Activated CD4-positive, alpha-beta T cell treated with anti-CD3 and anti-CD28 coated beads, Interleukin-2, amount 50 U/mL, for 4 hours (primary cell): ENCODE results near the gene STRIP2.
"Not testable (repeated sequence)": the region's sequence is repeated elsewhere in the genome, so short reads cannot be mapped to it uniquely, and the experiment has no call there.

Experiments
- DNase-seq, 2 experiments: peaks; one replicate each; pipeline ENCODE4 v3.0.0-alpha.2; 2020

The STRIP2 gene

DNA sequence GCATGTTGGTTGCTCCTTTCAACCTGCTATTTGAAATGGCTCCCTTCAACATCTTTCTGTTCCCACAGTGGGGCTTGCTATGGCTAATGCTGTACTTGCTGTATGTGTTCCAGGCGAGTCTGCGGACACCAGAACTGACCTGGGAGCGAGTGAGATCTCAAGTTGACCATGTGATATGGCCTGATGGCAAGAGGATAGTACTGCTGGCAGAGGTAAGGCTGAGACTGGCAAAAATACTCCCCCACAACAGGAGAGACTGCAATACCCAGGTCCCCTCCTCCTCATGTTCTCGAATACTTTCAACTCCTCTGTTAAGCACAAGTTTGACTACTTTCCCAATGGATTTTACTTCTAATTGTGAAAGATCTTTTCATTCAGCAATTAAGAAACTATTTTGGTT lies 11.5 kb upstream of the STRIP2 start:
- no peak for DNase-seq

DNA sequence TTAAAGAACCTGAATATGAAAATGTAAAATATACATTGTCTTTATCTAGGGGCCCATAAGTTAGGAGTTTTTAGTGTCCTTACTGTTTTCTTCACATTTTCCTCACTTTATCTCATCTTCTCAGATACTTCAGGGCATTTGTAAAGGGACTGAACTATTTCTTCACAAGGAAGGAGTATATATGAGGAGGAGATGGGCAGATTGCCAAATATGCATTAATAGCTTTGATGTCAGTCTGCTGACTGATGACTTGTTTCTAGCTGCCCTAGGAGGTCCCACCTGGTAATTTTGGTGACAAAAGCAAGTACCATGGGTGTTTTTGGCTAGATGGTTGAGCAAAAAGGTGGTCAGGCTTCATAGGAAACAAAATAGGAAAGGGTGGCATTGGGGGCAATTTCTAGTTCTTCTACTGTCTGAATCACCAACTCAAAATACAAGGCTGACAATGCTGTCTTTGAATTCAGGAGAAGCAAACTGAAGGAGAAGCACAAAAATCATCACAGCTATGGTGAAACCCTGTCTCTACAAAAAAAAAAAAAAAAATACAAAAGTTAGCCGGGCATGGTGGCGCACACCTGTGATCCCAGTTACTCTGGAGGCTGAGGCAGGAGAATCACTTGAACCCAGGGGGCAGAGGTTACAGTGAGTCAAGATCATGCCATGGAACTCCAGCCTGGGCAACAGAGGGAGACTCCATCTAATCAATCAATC lies 10.4 kb upstream of the STRIP2 start:
- no peak for DNase-seq

DNA sequence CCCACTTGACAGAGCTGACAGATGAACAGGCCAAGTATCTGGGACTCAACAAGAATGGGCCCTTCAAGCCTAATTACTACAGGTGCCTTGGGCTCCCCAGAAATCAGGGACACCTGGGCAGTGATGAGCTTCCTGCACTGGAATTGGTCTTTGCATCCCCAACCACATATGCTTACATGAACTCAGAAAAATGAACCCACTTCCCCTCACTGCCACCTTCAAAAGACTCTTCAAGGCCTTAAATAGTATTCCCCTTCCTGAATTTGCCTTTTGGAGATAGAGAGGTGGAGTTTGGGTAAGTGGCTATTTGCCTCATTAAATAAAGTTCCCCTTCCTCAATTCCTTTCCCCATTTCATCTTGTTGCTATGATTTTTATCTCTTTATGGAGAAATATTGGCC lies 7.8 kb upstream of the STRIP2 start:
- DNase-seq: no peak

GRCh38 chr7:129427526-129428045 lies 6.6 kb upstream of the STRIP2 start:
- DNase-seq: no peak

GRCh38 chr7:129431911-129432643 lies 2.2 kb upstream of the STRIP2 start:
- no peak for DNase-seq

- DNase-seq: no peak
Observed at GRCh38 chr7:129434675-129435318, 565 bp downstream of the STRIP2 start.

GRCh38 chr7:129435414-129435829 lies 1.2 kb downstream of the STRIP2 start:
- DNase-seq: no peak

DNA sequence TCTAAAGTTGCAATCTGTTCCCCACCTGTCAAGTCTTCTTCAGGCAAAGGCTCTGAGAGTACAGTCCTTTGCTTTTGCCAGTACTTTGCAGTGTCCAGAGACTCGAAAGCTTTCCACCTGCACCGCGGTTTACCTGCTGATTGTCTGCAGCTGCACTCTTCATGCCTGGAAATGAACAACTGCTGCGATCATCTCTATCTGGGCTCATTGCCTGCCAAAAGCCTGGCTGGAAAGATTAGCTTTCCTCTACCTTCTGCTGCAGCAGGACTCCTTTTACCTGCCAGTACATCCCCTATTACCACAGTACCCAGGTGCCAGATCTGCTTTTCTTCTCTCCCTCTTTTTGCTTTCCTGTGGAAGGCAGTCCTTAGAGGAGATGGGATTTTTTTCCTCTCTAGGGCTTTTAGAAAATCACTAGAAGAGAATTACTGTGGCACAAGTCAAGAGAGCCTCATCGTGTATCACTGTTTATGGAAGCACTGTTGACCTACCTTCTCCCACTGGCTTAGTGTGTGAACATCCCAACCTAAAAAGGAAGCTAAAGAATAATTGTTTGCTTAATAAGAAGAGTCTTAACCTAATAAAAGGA lies 2.2 kb downstream of the STRIP2 start:
- DNase-seq: no peak

DNA sequence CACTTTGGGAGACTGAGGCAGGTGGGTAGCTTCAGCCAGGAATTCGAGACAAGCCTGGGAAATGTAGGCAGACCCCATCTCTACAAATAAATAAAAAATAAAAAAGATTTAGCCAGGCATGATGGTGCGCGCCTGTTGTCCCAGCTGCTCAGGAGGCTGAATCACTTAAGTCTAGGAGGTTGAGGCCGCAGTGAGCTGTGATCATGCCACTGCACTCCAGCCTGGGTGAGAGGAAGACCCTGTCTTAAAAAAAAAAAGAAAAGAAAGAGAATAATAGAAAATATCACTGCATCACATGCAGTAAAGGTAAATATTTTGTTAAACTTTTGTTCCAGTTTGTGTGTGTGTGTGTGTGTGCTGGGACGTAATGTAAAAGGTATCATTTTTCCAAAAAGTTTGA lies 3.0 kb downstream of the STRIP2 start:
- DNase-seq: no peak

- no peak for DNase-seq
Observed at GRCh38 chr7:129438281-129438838, 4.1 kb downstream of the STRIP2 start.

DNA sequence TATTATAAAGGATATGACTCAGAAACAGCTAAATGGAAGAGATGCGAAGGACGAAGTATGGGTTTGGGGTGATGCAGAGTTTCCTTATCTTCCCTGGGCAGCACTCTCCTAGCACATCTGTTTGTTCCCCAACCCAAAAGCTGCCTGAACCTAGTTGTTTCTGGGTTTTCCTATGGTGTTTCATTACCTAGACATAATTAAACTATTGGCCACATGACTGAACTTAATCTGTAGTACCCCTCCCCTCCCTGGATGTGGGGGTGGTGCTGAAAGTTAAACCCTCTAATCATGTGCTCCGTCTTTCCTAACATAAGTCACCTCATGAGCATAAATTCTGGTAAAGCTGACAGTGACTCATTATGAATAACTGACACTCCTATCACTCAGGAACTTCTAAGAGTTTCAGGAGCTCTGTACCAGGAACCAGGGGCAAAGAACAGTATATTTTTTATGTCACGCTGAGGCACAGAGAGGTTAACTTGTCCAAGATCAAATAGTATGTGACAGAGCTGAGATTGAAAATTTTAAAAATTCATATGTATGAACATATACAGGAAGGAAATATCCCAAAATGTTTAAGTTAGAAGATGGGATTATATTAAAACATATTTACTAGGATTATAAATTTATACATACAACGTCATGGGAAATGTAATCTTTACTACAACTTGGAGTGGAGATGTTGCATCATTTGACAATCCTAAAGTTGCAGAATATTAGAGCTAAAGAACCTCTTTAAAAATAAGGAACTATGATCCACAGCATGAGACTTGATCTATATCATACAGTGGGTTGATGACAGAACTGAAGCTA lies 4.8 kb downstream of the STRIP2 start:
- DNase-seq: peak; percentile 17 to 26

- no peak for DNase-seq
Observed at GRCh38 chr7:129439963-129440625, 5.9 kb downstream of the STRIP2 start.

DNA sequence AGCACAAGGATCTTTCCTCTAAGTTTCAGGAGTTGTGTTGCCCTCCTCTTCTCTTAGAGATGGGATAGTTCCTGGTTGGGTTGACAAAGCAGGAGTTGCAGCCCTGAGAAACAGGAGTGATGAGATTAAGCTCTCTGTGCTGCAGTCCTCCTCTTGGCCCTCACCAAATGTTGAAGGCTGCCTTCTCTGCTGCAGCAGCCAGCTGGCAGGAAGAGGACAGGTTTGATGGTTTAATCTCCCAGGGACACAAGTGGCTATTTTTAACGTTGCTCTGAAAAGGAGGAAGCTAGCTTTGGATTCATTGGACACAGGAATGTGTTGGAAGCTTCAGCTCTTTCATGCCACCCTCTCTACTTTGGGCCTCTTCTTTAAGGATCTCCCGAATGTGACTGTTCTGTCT lies 9.4 kb downstream of the STRIP2 start:
- no peak for DNase-seq

DNA sequence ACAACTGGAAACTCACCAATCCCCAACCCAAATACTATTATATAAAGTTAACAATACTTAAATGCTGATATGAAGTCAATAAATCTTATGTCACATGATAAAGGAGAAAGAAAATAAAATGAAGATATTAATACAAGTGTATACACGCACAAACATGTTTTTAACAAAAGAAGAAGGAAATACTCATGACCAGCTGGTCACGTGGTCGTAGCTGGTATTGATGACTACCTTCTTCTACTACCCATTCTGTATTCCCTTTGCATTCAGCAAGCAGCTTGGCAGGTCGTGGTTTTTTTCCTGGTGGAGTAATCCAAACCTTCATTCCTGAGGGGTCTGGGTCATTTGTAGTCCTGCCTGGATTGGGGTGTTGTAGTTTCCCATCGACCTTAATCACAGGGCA lies 10.5 kb downstream of the STRIP2 start:
- not testable (repeated sequence) for DNase-seq

DNA sequence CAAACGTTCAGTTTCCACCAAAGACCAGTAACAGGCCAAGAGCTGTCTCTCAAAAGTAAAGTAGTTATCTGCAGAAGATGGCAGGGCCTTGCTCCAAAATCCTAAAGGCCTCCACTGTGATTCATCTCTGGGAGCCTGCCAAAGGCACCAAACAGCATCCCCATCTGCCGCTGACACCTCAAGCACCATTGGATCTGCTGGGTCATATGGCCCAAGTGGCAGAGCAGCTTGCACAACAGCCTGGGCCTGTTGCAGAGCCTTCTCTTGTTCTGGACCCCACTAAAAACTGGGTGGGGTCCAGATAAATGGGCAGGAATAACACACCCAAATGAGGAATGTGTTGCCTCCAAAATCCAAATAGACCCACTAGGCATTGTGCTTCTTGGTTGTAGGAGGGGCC lies 12.7 kb downstream of the STRIP2 start:
- DNase-seq: not testable (repeated sequence)

GRCh38 chr7:129447445-129447844 lies 13.2 kb downstream of the STRIP2 start:
- DNase-seq: not testable (repeated sequence)

- DNase-seq: not testable (repeated sequence)
Observed at GRCh38 chr7:129448608-129449007, 14.4 kb downstream of the STRIP2 start.

- no peak for DNase-seq
Observed at GRCh38 chr7:129450295-129450694, 16.1 kb downstream of the STRIP2 start.

GRCh38 chr7:129452589-129453231 lies 18.5 kb downstream of the STRIP2 start:
- no peak for DNase-seq

GRCh38 chr7:129453510-129454248 lies 19.4 kb downstream of the STRIP2 start:
- no peak for DNase-seq
